ENCODE results near the gene UGT1A9.
"Not testable (repeated sequence)": the region's sequence is repeated elsewhere in the genome, so short reads cannot be mapped to it uniquely, and the experiment has no call there.

Gene UGT1A9

DNA sequence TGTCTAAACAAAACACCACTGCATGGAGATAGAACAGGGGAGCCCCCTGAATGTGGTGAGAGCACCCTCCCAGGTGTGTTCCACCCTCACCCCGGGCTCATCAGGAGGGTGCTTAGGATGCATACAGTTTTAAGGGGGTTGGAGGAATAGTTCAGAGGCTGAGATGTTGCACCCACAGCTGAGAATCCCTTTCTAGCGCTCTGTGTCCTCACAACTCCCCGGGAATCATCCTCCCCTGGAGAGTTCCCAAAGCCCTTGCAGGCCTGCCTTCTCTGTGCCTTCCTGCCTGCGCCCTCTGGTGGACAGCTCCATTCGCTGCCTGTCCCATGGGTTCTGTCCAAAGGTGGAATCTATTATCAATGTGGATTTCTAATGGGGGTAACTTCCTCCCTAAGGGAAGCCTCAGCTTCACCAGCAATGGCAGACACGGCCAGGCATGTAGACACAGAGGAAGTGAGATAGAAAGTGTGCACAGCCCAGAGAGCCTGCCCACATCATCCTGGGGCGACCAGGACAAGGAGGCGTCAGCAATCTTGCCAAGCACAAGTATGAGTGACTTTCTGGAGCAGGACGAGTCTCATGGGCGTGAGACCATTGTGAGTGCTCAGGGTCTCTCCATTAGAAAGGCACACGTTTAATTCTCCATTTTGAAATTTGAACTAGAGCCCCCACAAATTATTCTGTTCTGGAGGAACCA, 39.8 kb downstream of the UGT1A9 start:
- in situ Hi-C loops (cut with MboI; ENCODE audit: low sequenced_read_pairs), result no loop called here

GRCh38 chr2:233712611-233713261, 41.0 kb downstream of the UGT1A9 start, which contains the start of gene UGT1A5:
TSS of gene UGT1A5 (plus strand) at chr2:233712907. CDS start at chr2:233712992, 85 bp downstream.
- in situ Hi-C loops (cut with MboI; ENCODE audit: low sequenced_read_pairs), result no loop called here

DNA sequence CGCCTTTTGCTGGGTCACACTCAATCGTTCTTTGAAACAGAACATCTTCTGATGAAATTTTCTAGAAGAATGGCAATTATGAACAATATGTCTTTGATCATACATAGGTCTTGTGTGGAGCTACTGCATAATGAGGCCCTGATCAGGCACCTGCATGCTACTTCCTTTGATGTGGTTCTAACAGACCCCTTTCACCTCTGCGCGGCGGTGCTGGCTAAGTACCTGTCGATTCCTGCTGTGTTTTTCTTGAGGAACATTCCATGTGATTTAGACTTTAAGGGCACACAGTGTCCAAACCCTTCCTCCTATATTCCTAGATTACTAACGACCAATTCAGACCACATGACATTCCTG, 41.5 kb downstream of the UGT1A9 start:
- in situ Hi-C loops (cut with MboI; ENCODE audit: low sequenced_read_pairs), result no loop called here

DNA sequence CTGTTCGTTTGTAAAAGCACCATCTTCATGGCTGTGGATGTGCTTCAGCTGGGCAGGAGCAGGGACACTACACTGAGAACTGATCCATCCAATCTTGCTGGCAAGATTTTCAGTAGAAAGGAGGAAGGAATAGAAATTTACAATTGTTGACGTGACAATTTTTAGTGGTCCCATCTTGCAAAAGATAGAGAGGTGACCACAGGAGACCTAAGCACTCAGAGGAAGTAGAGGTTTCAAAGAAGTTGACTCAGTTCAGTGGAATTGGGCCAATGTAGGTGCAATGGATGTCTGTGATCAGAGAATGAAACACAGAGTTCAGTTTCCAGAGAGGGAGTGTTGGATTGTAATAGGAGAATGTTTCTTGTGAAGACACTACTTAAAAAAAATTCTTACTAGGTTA, 42.4 kb downstream of the UGT1A9 start:
- in situ Hi-C loops (cut with MboI; ENCODE audit: low sequenced_read_pairs), result no loop called here

DNA sequence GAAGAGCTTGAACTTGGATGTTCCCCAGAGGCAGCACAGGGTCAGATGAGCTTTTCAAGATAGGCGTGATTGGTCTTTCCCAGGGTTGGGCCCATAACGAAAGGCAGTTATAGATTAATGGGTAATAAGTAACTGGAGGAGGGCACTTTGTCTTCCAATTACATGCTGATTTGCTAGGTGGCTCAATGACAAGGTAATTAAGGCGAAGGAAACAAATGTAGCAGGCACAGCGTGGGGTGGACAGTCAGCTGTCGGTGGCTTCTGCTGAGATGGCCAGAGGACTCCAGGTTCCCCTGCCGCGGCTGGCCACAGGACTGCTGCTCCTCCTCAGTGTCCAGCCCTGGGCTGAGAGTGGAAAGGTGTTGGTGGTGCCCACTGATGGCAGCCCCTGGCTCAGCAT, 46.9 kb downstream of the UGT1A9 start, which contains the start of gene UGT1A4:
TSS of gene UGT1A4 (plus strand) at position 185 of the 400 bp plus-strand sequence. CDS start at position 270, 85 bp downstream.
- in situ Hi-C loops (cut with MboI; ENCODE audit: low sequenced_read_pairs), result no loop called here

- in situ Hi-C loops (cut with MboI; ENCODE audit: low sequenced_read_pairs), result no loop called here
These were observed 57.1 kb downstream of the UGT1A9 start, which contains the start of gene UGT1A3 for GRCh38 chr2:233728723-233729301. TSS of gene UGT1A3 (plus strand) at chr2:233729042. CDS start at chr2:233729127, 85 bp downstream.

GRCh38 chr2:233736868-233737653, 65.4 kb downstream of the UGT1A9 start:
- in situ Hi-C loops (cut with MboI; ENCODE audit: low sequenced_read_pairs), result not testable (repeated sequence)

DNA sequence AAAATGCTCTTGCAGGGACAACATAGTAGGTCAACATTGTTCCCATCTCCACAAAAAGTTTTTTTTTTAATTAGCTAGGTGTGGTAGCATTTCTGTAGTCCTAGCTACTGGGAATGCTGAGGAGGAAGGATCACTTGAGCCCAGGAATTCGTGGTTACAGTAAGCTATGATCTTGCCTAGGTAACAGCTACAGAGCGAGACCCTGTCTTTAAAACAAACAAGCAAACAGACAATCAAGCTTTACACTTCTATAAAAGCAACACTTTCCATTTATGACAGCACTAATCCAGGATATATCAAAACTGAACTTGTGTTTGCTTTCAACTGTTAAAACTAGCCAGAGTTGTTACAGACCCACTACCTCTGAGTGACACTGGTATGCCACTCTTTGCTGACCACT, 69.2 kb downstream of the UGT1A9 start:
- in situ Hi-C loops (cut with MboI; ENCODE audit: low sequenced_read_pairs), result no loop called here

DNA sequence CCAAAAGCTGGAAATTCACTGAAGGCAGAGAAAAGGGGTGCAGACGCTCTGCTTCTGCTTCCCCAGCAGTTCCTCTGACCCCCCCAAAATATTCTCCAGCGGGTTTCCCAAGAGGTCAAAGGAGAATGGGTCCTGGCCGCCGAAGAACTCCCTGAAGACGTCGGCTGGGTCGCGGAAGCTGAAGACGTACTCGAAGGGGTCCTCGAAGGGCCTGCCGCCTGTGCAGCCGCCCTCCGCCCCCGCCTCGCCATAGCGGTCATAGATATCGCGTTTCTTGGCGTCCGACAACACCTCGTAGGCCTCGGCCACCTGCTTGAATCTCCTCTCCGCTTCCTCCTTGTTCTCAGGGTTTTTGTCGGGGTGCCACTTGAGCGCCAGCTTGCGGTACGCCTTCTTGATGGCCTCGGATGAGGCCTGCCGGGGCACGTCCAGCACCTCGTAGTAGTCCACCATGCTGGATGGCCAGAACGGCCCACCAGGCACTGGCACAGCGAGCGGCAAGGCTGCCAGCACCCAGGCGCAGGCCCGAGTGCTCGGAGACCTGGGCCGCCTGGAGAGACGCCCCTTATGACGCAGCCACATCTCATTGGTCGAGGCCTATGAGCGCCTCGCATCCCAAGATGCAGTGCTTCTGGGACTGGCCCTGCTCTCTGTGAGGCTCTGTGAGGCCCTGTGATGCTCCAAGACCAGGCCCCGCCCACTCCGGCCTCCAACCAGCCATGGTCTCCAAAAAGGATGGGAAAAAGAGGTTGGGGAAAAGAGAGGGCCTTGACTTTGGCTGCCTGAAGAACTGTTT, 72.0 kb downstream of the UGT1A9 start:
- in situ Hi-C loops (cut with MboI; ENCODE audit: low sequenced_read_pairs), result no loop called here

DNA sequence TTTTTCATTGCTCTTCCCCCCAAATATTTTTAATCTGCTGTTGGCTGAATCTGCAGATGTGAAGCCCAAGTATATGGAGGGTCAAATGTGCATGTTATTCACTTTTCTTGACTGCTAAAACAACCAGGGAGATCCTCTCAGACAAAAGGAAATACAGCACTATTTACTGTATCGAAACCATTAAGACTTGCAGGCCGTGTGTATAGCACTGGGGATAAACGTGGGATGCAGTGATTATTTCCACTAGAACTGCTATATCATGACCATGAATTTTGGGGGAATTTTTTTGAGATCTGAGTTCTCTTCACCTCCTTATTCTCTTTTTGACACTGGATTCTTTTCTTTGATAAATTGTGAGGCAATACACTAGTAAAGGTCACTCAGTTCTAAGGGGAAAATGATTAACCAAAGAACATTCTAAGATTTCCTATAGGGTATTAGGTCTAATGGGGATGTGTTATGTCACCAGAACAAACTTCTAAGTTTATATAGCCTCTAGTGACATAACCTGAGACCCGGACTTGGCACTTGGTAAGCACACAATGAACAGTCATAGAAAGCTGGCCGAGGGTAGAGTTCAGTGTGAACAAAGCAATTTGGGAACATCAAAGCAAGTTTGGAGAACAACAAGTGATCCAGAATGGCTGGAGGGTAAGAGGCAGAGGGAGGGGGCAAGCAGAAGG, 73.5 kb downstream of the UGT1A9 start:
- in situ Hi-C loops (cut with MboI; ENCODE audit: low sequenced_read_pairs), result no loop called here

DNA sequence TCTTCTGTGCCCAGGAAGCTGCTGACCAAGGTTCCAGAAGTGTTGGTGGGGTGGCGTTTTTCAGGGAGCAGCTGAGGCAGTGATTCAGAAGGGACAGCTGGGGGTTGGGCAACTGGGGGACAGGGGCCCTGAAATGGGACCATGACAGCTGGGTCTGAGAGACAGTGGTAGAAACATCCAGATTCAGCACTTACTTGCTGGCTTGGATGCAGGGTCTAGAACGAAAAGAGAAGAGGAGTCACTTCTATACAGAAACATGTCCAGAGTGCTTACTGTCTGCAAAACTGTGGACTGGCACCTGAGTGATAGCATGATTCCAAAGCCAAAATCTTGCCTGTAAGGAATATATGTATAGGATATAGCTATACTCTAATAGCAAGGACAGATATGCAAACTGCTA, 74.1 kb downstream of the UGT1A9 start:
- in situ Hi-C loops (cut with MboI; ENCODE audit: low sequenced_read_pairs), result not testable (repeated sequence)

GRCh38 chr2:233746475-233747282, 75.0 kb downstream of the UGT1A9 start:
- in situ Hi-C loops (cut with MboI; ENCODE audit: low sequenced_read_pairs), result no loop called here

- in situ Hi-C loops (cut with MboI; ENCODE audit: low sequenced_read_pairs), result no loop called here
These were observed 75.5 kb downstream of the UGT1A9 start for GRCh38 chr2:233747283-233747544.

GRCh38 chr2:233750689-233751088, 79.0 kb downstream of the UGT1A9 start:
- in situ Hi-C loops (cut with MboI; ENCODE audit: low sequenced_read_pairs), result not testable (repeated sequence)

DNA sequence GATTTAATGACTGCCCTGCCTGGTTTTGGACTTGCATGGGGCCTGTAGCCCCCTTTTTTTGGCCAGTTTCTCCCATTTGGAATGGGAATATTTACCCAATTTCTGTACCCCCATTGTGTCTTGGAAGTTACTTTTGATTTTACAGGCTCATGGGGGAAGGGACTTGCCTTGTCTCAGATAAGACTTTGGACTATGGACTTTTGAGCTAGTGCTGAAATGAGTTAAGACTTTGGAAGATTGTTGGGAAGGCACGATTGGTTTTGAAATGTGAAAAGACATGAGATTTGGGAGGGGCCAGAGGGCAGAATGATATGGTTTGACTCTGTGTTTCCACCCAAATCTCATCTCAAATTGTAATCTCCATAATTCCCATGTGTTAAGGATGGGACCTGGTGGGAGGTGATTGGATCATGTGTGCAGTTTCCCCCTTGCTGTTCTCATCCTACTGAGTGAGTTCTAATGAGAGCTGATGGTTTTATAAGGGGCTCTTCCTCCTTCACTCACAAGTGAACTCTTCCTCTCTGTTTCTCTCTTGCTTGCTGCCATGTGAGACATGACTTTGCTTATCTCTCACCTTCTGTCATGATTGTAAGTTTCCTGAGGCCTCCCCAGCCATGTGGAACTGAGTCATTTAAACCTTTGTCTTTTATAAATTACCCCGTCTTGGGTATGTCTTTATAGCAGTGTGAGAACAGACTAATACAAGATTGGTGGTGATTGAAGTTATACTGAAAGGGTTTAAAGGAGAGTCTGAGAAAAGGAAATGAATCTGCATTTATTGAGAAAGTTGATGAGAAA, 79.7 kb downstream of the UGT1A9 start:
- in situ Hi-C loops (cut with MboI; ENCODE audit: low sequenced_read_pairs), result not testable (repeated sequence)

- in situ Hi-C loops (cut with MboI; ENCODE audit: low sequenced_read_pairs), result no loop called here
These were observed 83.3 kb downstream of the UGT1A9 start for GRCh38 chr2:233754872-233755611.

DNA sequence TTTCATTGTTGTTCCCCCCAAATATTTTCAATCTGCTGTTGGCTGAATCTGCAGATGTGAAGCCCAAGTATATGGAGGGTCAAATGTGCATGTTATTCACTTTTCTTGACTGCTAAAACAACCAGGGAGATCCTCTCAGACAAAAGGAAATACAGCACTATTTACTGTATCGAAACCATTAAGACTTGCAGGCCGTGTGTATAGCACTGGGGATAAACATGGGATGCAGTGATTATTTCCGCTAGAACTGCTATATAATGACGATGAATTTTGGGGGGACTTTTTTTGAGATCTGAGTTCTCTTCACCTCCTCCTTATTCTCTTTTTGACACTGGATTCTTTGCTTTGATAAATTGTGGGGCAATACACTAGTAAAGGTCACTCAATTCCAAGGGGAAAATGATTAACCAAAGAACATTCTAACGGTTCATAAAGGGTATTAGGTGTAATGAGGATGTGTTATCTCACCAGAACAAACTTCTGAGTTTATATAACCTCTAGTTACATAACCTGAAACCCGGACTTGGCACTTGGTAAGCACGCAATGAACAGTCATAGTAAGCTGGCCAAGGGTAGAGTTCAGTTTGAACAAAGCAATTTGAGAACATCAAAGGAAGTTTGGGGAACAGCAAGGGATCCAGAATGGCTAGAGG, 84.9 kb downstream of the UGT1A9 start:
- in situ Hi-C loops (cut with MboI; ENCODE audit: low sequenced_read_pairs), result no loop called here

All from HL-60/S4 (cell line).